ENCODE measurements around the gene GPR142. TPM values are rescaled to one million over a fixed set of nuclear protein-coding genes. Genes with fewer than 3 reads are reported as not detected.

The GPR142 gene
- total RNA-seq, 4 donors from 2014 or later: not detected

DNA sequence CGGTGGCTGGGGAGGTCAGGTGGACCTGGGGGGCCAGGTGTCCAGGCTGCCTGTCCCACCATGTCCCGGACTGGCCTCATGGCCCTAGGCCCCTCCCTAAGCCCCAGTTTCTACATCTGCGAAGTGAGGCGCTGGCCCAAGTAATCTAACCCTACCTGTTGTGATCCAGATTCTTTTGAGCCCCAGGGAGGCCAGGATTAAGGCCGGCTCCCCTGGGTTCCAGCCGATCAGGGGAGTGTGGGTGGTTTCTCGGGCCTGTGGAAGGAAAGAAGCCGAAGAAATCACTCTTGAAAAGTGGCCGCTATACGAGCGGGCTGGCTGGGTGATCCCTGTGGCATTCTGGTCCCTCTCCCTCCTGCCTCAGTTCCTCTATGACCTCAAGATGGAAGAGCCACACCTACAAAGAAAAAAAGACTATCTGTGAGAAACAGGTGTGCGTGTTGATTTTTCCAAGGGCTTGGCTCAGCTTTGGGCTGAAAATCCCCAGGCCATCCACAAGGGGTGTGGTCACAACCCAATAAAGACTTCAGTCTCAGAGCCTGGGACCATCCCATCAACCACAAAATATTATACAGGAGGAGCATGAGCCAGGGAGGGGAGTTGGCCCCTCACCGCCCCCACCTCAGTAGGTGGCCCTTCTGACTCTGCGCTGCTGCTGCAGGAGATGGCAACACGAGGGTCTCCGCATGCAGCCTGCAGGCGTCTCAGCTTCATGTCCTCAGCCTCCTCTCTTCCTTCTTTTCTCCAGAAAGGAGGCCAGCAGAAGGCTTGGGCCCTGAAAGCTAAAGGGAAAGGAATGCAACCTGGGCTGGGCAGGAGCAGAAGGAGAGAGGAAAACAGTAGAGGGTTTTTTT is 20.3 kb downstream of the GPR142 start:
- 53 to 71% methylated on average over 17 of the region's 17 CpGs for WGBS, 2 donors
- DNase-seq (ENCODE audit: low spot score in 2 of 2): no peak
- TF ChIP-seq POLR2A (IDR thresholded peaks at IDR 0.05): no peak
- TF ChIP-seq, protein P1, sequence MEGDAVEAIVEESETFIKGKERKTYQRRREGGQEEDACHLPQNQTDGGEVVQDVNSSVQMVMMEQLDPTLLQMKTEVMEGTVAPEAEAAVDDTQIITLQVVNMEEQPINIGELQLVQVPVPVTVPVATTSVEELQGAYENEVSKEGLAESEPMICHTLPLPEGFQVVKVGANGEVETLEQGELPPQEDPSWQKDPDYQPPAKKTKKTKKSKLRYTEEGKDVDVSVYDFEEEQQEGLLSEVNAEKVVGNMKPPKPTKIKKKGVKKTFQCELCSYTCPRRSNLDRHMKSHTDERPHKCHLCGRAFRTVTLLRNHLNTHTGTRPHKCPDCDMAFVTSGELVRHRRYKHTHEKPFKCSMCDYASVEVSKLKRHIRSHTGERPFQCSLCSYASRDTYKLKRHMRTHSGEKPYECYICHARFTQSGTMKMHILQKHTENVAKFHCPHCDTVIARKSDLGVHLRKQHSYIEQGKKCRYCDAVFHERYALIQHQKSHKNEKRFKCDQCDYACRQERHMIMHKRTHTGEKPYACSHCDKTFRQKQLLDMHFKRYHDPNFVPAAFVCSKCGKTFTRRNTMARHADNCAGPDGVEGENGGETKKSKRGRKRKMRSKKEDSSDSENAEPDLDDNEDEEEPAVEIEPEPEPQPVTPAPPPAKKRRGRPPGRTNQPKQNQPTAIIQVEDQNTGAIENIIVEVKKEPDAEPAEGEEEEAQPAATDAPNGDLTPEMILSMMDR (IDR thresholded peaks at IDR 0.05): no peak
- H3K4me3 ChIP-seq (ENCODE audit: low read depth, poor library complexity, severe bottlenecking): no peak overlapping the region
- intact Hi-C loops (cut with DNase I; ENCODE audit: low total_unique reads): no loop called here

DNA sequence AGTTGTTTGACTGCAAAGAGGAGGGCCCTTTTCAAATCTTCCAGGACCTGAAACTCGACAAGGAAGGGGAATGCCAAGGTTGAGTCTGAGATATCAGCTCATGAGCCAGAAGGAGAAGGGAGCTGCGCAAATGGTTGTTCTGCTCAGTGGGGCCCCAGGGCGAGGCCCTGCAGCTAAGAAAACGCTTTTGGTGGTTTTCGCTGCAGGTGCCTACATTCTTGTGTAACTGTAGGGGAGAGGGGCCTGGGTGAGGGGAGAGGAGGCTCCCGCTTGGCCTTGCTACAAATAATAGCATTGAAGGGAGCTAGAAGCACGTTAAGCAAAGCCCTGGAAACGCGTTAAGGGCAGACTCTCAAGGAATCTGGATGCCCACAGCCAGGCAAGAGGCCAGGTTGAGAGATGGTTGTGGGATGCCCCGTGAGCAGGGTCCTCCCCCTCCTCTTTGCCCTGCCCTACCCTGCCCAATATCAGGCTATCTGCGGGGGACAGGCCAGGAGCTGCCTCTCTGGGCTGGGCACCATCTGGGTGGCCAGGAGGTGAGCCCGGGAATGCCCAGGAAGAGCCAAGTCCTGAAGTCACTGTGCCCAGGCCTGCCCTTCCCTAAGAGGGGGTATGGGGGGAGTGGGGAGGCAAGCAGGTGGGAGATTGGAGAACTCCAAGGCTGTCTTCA is 21.9 kb downstream of the GPR142 start:
- WGBS, 2 donors: 52 to 66% methylated on average over 11 to 12 of the region's 12 CpGs
- intact Hi-C loops (cut with DNase I; ENCODE audit: low total_unique reads): no loop called here
- no peak for DNase-seq (ENCODE audit: low spot score in 2 of 2)
- no peak overlapping the region for H3K4me3 ChIP-seq (ENCODE audit: low read depth, poor library complexity, severe bottlenecking)
- no peak for TF ChIP-seq POLR2A (IDR thresholded peaks at IDR 0.05)
- TF ChIP-seq, protein P1 (IDR thresholded peaks at IDR 0.05): no peak

DNA sequence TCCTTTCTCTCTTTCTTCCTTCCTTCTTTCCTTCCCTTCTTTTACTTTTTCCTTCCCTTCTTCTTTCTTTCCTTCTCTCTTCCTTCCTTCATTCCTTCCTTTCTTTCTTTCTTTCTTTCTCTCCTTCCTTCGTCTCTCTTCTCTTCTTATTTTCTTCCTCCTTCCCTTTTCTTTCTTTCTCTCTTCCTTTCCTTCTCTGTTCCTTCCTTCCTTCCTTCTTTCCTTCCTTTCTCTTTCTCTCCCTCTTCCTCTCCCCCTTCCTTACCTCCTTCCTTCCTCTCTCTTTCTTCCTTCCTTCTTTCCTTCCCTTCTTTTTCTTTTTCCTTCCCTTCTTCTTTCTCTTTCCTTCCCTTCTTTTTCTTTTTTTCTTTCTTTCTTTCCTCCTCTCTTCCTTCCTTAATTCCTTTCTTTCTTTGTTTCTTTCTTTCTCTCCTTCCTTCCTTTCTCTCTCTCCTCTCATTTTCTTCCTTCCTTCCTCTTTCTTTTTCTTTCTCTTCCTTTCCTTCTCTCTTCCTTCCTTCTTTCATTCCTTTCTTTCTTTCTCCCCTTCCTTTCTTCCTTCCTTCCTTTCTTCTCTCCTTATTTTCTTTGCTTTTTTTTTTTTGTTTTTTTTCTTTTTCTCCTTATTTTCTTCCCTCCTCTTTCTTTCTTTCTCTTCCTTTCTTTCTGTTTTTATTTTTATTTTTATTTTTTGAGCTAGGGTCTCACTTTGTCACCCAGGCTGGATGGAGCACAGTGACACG is 22.8 kb downstream of the GPR142 start:
- TF ChIP-seq, protein P1 (IDR thresholded peaks at IDR 0.05): no peak
- TF ChIP-seq POLR2A (IDR thresholded peaks at IDR 0.05): no peak
- intact Hi-C loops (cut with DNase I; ENCODE audit: low total_unique reads): no loop called here
- DNase-seq (ENCODE audit: low spot score in 2 of 2): no peak
- no peak overlapping the region for H3K4me3 ChIP-seq (ENCODE audit: low read depth, poor library complexity, severe bottlenecking)
- 80 to 86% methylated on average over 2 of the region's 2 CpGs for WGBS, 2 donors

DNA sequence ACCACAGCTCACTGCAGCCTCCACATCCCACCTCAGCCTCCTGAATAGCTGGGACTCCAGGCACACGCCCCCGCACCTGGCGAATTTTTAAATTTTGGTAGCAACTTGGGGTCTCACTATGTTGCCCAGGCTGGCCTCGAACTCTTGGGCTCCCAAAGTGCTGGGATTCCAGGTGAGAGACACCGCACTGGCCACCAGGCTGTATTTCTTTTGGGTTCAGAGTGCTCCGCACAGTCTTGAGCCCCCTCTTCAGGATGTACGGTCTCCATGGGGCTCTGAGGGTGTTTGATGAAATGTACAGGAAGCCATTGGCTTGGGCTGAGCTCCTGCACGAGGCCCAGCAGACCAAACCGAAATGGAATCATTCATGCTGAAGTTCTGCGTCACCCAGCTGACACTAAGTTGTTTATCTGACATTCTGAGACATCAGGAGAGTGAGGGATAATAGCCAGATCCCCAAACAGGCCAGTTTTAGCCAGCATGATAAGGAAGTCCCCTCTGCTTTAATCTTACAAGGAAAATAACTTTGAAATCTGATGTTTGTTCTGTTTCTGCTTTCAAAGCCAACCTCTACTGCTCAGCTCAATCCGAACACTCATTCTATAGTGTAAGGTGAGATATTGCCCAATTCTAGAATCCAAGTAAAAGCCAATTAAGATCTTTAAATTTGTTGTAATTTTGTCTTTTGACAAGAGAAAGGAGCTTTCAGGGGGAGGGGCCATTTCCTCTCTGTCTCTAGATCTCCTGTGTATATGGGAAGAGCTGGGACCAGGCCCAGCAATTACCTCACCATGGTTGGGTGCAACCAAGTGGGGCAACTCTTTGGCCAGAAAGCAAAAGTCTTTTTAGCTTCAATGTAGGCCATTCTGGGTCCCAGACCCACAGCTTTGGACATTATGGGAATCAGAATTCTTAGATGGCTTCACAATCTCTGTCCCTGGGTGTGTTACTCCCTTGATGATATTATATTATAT is 23.7 kb downstream of the GPR142 start:
- intact Hi-C loops (cut with DNase I; ENCODE audit: low total_unique reads): no loop called here
- TF ChIP-seq, protein P1 (IDR thresholded peaks at IDR 0.05): no peak
- no peak for TF ChIP-seq POLR2A (IDR thresholded peaks at IDR 0.05)
- 85 to 91% methylated on average over 11 of the region's 11 CpGs for WGBS, 2 donors
- H3K4me3 ChIP-seq (ENCODE audit: low read depth, poor library complexity, severe bottlenecking): no peak overlapping the region
- DNase-seq (ENCODE audit: low spot score in 2 of 2): no peak

DNA sequence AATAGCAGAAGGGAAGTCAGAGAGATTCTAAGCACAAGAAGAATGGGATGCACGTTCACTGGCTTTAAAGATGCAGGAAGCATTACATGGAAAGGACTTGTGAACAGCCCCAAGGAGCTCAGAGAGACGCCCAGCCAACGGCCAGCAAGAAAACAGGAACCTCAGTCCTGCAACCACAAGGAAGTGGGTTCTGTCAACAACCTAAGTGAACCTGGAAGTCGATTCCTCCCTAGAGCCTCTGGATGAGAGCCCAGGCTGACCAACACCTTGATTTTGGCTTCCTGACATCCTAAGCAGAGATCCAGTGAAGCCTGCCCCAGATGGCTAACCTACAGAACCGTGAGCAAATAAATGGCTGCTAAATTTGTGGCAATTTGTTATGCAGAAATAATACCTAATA is 24.5 kb downstream of the GPR142 start:
- DNase-seq (ENCODE audit: low spot score in 2 of 2): no peak
- WGBS, 2 donors: 61 to 70% methylated on average over 5 of the region's 5 CpGs
- no peak overlapping the region for H3K4me3 ChIP-seq (ENCODE audit: low read depth, poor library complexity, severe bottlenecking)
- TF ChIP-seq POLR2A (IDR thresholded peaks at IDR 0.05): no peak
- TF ChIP-seq, protein P1 (IDR thresholded peaks at IDR 0.05): no peak
- intact Hi-C loops (cut with DNase I; ENCODE audit: low total_unique reads): no loop called here

All from lower leg skin (tissue), 4 donors.